ENCODE data around the gene IFT80.

DNA sequence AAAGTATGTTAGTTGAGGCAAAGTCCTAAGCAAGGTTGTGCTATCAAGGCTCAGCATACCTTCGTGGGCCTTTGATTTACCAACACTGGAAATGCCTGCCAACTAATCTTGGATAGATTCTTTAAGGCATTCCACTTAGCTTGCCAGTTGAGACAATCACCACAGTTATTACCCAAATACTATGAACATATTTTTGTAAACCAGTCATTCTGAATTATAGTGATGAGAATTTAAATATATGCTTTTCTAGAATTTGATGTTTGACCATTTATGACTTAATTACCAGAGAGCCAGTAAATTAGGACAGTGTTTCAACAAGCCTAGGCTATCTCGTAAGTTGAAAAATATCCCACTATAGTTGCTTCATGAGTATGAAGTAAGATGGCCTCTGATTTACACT, 35.0 kb upstream of the IFT80 start:
- TF ChIP-seq GATA2 (IDR thresholded peaks at IDR 0.05; ENCODE audit: low read depth, low read length) (no peak), GATA3 (IDR thresholded peaks at IDR 0.05; ENCODE audit: low read depth, low read length) (no peak)
